Thoracic aorta (tissue), 2 donors: Measurements from ENCODE around the gene TFDP1. TPM values are rescaled to one million over a fixed set of nuclear protein-coding genes. Genes with fewer than 3 reads are reported as not detected.

Source experiments
- ATAC-seq: fragments of 150-250 bp; one replicate; pipeline ENCODE4 v1.8.0; 2017; ENCODE audit warnings: low read depth; ENCODE audit not compliant: insufficient number of reproducible peaks, low FRiP score
- DNase-seq: peaks from one replicate; pipeline ENCODE4 v3.0.0-alpha.2; 2020; ENCODE audit warnings: low spot score
- H3K27ac ChIP-seq, 2 donors: fragments of 200-600 bp; sonication (generic); 1 replicate in 1 of 2; 2 replicates in 1 of 2; pipeline ENCODE4 v1.5.1; 2016; ENCODE audit warnings: mild to moderate bottlenecking in 2 of 2, moderate library complexity in 2 of 2
- H3K27me3 ChIP-seq: fragments of 200-600 bp; sonication (generic); replicated peaks from 2 replicates; pipeline ENCODE4 v1.6.0; 2016; ENCODE audit warnings: mild to moderate bottlenecking; ENCODE audit not compliant: insufficient read depth
- H3K36me3 ChIP-seq: fragments of 200-600 bp; sonication (generic); one replicate; pipeline ENCODE4 v1.5.1; 2016
- H3K4me1 ChIP-seq, 2 donors: fragments of 200-600 bp; sonication (generic); 1 replicate in 1 of 2; 2 replicates in 1 of 2; pipeline versions ENCODE4 v1.5.1 to v1.6.0; 2016; ENCODE audit warnings: low read depth in 2 of 2, mild to moderate bottlenecking in 1 of 2; ENCODE audit not compliant: control insufficient read depth in 1 of 2
- H3K4me3 ChIP-seq: fragments of 200-600 bp; sonication (generic); 2 replicates; pipeline ENCODE4 v1.5.1; 2016; ENCODE audit warnings: mild to moderate bottlenecking
- H3K9me3 ChIP-seq: fragments of 200-600 bp; sonication (generic); 2 replicates; pipeline ENCODE4 v1.5.1; 2016
- total RNA-seq, 2 donors: library from RNA; depleted of rRNA; stranded (reverse); fragments of >200 nt; gene quantifications; one replicate each; pipeline versions ENCODE4 v1.1.0 to v1.2.3, GENCODE V29; 2016
- TF ChIP-seq, protein P1 (sequence below): fragments of 200-600 bp; sonication (generic); IDR thresholded peaks from one replicate; pipeline ENCODE4 v1.5.1; 2019; ENCODE audit warnings: antibody characterized with exemption

The TFDP1 gene
- total RNA-seq, 2 donors from 2014 or later = 39.3 to 49.3 TPM

DNA sequence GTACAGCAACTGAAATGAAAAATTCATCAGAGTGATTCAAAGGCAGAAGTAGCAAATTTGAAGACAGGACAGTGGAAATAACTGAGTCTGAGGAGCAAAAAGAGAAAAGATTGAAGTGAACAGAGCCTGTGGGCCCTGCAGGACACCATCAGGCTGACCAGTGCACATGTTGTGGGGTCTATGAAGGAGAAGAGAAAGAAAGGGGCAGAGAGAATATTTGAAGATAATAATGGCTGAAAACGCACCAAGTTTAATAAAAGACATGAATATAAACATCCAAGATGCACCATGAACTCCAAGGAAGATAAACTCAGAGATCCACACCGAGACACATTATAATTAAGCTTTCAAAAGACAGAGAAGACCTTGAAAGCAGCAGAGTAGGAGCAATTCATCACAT lies 58.0 kb downstream of the TFDP1 start:
- DNase-seq = no peak
- no peak for ATAC-seq
- H3K4me3 ChIP-seq = no peak overlapping the region
- H3K36me3 ChIP-seq = peaks cover 11% of the 10 kb centered on the region
- no peak overlapping the region for H3K27ac ChIP-seq
- H3K9me3 ChIP-seq = no peaks in the 10 kb centered on the region
- peaks cover 6 to 12% of the 10 kb centered on the region in 2 donors for H3K4me1 ChIP-seq
- H3K27me3 ChIP-seq = no peaks in the 10 kb centered on the region
- TF ChIP-seq, protein P1, sequence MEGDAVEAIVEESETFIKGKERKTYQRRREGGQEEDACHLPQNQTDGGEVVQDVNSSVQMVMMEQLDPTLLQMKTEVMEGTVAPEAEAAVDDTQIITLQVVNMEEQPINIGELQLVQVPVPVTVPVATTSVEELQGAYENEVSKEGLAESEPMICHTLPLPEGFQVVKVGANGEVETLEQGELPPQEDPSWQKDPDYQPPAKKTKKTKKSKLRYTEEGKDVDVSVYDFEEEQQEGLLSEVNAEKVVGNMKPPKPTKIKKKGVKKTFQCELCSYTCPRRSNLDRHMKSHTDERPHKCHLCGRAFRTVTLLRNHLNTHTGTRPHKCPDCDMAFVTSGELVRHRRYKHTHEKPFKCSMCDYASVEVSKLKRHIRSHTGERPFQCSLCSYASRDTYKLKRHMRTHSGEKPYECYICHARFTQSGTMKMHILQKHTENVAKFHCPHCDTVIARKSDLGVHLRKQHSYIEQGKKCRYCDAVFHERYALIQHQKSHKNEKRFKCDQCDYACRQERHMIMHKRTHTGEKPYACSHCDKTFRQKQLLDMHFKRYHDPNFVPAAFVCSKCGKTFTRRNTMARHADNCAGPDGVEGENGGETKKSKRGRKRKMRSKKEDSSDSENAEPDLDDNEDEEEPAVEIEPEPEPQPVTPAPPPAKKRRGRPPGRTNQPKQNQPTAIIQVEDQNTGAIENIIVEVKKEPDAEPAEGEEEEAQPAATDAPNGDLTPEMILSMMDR = no peak

DNA sequence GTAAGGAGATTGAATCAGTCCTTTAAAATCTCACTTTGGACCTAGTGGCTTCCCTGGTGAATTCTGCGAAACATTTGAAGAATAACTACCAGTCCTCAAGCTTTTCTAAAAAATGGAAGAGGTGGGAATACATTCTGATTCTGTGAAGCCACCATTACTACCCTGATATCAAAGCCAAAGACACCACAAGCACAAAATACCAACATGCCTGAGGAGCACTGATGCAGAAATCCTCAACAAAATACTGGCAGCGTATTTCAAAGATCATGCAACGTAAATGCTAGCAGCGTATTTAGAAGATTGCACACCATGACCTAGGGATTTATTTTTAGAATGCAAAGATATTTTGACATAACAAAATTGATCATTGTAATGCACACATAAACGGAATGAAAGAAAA lies 59.0 kb downstream of the TFDP1 start:
- H3K27ac ChIP-seq = no peak overlapping the region
- peaks cover 4% of the 10 kb centered on the region for H3K36me3 ChIP-seq
- TF ChIP-seq, protein P1 = no peak
- H3K9me3 ChIP-seq = no peaks in the 10 kb centered on the region
- DNase-seq (no peak), ATAC-seq (no peak)
- H3K4me3 ChIP-seq = no peak overlapping the region
- H3K4me1 ChIP-seq = peaks cover 9 to 18% of the 10 kb centered on the region in 2 donors
- H3K27me3 ChIP-seq = no peaks in the 10 kb centered on the region

DNA sequence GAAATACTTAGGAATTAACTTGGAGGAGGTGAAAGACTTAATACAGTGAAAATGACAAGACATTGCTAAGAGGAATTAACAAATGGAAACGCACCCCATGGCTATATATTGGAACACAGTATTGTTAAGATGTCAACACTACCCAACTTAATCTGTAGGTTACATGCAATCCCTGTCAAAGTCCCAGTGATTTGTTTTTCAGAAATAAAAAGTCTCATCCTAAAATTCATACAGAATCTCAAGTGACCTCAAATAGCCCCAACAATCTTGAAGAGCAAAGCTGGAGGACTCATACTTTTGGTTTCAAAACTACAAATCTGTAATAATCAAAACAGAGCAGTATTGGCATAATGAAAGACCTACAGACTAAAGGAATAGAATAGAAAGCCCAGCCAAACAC lies 60.2 kb downstream of the TFDP1 start:
- no peaks in the 10 kb centered on the region for H3K9me3 ChIP-seq
- TF ChIP-seq, protein P1 = no peak
- no peaks in the 10 kb centered on the region for H3K27me3 ChIP-seq
- ATAC-seq (no peak), DNase-seq (no peak)
- no peak overlapping the region for H3K27ac ChIP-seq
- no peak overlapping the region for H3K4me3 ChIP-seq
- H3K4me1 ChIP-seq = peaks cover 9 to 18% of the 10 kb centered on the region in 2 donors
- H3K36me3 ChIP-seq = peaks cover 4% of the 10 kb centered on the region

DNA sequence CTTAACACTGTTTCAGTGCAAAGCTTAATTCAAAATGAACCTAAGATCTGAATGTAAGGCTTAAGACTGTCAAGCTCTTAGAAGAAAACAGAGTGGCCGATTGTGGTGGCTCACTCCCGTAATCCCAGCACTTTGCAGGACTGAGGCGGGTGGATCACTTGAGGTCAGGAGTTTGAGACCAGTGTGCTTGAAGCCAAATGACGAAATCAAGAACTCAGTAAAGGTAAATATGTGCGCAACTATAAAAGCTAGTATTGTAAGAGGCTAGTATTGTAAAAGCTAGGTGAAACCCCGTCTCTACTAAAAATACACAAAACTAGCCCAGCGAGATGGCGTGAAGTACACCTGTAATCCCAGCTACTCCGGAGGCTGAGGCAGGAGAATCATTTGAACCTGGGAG lies 60.8 kb downstream of the TFDP1 start:
- Histone ChIP-seq H3K4me1 (peaks cover 9 to 18% of the 10 kb centered on the region in 2 donors), H3K27ac (no peak overlapping the region), H3K36me3 (peaks cover 4% of the 10 kb centered on the region), H3K4me3 (no peak overlapping the region), H3K27me3 (no peaks in the 10 kb centered on the region), H3K9me3 (no peaks in the 10 kb centered on the region)
- TF ChIP-seq, protein P1 = no peak
- ATAC-seq = no peak
- no peak for DNase-seq

DNA sequence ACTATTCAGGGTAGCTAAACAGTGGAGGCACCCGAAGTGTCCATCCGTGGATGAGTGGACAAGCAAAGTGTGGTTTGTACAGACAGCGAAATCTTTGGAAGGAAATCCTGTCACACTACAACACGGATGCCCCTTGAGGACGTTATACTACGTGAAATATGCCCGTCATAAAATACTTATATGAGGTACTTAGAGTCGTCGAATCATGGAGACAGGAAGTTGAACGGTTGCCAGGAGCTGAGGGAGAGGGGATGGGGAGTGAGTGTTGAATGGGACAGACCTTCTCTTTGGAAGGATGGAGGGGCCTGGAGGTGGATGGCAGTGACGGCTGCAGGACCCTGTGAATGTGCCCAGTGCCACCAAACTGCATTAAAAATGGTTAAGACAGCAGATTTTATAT lies 61.8 kb downstream of the TFDP1 start:
- no peak for DNase-seq
- no peaks in the 10 kb centered on the region for H3K27me3 ChIP-seq
- no peak for ATAC-seq
- peaks cover 9 to 18% of the 10 kb centered on the region in 2 donors for H3K4me1 ChIP-seq
- H3K27ac ChIP-seq = no peak overlapping the region
- no peak overlapping the region for H3K4me3 ChIP-seq
- no peaks in the 10 kb centered on the region for H3K9me3 ChIP-seq
- TF ChIP-seq, protein P1 = no peak
- H3K36me3 ChIP-seq = peaks cover 2% of the 10 kb centered on the region
